HG02840 (cell line): ENCODE data around the gene CCL3.
A peak's percentile ranks its signal among the peaks of the same experiment; 100 is the strongest.
"Not testable (repeated sequence)": the region's sequence is repeated elsewhere in the genome, so short reads cannot be mapped to it uniquely, and the experiment has no call there.

Experiments used
- ATAC-seq: cut with Tn5 transposase; IDR thresholded peaks from one replicate; pipeline ENCODE4 v1.9.1; 2021; ENCODE audit warnings: mild to moderate bottlenecking, moderate library complexity, moderate number of reproducible peaks; ENCODE audit not compliant: unreplicated experiment, low FRiP score

Gene CCL3

DNA sequence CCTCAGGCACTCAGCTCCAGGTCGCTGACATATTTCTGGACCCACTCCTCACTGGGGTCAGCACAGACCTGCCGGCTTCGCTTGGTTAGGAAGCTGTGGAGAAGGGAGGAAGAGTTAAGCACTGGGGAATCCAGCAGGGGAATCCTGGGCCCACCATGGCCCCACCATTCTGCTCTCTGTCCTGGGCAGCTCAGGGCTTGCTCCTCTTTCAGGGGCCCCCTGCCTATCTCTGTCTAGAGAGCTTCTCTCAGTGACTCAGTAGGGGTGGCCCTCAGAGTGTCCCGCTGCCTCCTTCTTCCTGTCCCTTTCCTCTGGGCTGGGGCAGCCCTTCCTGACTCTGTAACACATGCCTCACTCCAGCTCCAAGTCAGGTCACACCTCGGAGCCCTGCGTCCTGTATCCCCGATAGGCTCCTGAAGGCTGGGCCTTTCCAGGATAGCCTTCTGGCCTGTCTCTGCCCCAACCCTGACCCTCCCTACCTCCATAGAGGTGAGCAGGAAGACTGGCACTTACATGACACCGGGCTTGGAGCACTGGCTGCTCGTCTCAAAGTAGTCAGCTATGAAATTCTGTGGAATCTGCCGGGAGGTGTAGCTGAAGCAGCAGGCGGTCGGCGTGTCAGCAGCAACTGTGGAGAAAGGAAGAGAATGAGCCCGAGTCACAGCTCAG is 1.1 kb downstream of the CCL3 start:
- no peak for ATAC-seq

DNA sequence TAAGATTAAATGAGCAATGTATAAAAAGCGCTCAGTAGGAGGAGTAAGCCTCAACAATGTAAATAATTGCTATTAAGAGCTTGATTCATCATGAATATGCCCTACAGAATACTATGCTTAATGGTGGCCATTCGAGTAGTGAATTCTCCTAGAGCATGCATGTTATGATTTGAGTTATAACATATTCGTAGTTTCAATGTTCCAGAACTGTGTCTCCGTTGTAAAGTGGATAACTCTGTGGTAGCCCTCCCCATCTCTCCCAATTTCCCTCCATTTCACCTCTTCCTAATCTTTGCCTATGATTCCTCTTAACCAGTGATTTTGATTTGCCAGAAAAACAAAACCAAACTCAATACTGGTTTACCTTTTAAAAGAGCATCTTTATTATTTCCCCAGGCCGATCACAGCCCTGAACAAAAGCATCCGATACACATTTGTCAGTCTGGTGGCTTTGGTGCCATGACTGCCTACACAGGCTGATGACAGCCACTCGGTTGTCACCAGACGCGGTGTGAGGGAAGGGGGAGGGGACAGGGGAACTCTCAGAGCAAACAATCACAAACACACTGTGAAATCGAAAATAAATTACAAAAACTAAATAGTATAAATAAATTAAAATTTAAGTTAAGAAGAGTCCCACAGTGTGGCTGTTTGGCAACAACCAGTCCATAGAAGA is 1.9 kb downstream of the CCL3 start:
- not testable (repeated sequence) for ATAC-seq

DNA sequence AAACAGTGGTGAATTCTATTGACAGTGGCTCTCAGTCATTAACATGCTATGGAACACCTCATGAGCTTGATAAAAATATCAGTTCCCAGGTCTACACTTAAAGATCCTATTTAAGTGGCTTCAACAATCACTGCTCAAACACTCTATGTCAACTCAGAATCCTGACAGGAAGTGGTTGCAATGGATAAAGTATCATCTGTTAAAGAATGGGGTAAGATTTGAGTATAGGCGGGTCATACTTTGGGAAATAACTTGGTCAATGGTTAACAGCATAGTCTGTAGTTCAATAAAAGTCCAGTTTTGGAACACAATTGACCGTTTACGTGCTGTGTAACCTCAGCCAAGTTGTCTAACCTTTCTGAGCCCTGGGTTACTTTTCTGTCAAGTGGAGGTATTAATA is 2.5 kb downstream of the CCL3 start:
- ATAC-seq = not testable (repeated sequence)

DNA sequence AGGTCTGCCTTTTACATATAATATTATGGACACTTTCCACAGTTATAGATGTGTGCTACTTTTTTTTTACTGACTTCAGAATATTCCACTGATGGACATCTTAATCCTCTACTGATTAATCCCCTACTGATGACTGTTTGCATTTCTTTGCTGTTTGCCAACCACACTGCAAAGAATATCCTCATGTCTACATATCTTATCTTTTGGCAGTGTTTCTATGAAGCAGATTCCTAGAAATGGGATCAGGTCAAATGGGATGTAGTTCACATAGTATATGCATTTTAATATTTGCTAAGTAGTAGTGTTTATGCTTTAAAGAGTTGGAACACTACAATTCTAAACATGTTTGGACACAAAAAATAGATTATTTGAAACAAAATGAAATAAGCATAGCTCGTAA is 3.2 kb downstream of the CCL3 start:
- no peak for ATAC-seq

DNA sequence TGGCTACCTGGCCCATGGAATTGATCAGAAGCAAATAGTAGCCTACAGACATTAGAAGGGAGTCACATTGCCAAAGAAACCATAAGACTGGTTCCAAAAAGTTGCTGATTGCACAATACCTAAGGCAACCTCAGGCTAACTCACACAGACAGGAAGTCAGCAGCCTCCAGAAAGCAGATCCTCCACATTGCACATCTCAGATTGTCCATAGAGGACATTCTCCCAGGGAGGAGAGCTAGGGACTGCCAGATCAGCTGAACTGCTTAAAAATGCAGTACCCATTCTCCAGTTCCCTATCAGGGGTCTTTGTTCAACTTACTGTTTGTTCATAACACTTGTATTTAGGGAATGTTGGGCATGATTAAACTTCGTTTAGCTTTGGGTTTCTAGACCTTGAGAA is 4.2 kb downstream of the CCL3 start:
- no peak for ATAC-seq

DNA sequence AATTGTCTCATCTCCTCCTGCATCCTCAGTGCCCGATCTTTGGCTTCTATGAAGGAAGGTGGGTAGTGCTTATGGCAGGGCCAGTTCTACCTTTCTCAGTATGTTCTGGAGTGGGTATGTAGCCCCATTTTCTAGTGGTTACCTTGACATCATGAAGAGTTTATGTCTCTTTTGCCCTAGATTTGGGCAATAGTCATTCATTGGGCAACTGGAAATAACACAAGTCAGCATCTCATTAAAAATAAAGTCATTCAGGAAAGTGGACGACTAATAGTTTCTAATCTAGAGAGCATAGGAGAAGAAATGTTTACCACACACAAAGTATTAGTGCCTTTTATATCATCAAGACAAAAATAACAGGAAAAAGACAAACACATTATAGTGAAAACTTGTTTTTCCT is 6.3 kb downstream of the CCL3 start:
- not testable (repeated sequence) for ATAC-seq

DNA sequence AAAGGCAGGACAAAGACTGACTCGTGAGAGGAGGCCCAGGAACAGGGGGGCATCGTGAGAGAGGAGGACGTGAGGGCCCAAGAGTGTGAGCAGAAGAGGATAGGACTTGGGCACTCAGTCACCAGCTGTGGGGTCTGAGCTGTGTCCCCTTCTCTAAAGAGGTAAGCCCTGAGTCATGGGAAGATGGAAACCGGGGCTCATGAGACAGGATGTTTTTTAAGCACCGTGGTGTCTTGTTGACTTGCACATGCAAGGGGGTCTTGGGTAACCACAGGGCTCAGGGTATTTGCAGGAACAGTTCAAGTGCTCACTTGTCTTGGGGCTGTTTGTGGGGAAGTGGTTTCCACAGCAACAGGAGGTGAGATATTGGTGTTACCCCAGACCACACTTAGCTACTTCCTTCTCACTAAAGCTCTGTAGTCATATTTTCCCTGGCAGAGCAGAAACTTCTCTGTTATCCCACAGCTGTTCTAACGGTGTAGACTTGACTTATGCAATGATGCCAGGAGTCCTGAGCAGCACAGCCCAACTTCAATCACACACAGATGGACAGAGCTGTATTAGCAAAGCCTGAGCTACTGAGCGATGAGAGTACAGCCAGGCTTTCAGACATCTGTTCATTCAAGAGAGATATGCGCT is 7.3 kb downstream of the CCL3 start:
- peak; percentile 53 for ATAC-seq

DNA sequence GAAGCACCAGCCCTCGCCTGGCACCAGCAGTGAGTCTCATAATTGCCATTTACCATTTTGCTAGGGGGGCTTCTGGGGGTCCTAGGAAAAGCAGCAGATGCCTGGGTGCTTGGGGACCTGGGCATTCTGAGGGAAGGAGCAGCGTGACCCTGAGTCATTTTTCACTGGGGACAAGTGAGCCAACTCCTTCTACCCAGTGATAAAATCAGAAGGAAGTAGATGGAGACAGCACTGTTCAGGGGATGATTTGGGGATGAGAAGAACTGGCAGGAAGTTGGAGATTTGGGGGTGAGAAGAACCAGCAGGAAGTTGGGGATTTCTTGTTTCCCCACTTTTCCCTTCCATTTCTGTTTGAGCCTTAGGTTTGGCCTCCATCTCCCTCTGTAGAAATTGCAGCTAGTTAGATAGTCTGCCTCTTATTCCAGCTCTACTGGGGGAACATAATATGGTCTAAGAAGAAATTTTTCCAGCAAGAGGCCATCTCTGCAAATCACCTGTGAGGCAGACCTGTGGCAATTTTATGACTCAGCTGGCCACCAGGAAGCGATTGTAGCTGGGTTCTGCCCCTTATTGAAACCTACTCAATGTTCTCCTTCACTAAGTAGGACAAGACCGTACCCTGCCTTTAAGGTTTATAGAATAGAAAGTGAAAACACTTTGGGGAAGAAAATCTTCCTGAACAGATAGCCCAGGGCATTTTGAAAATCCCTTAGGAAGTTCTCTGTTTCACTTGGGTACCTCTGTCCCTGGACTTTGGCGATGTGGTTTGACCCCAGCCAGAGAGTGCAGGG is 8.1 kb downstream of the CCL3 start:
- not testable (repeated sequence) for ATAC-seq

DNA sequence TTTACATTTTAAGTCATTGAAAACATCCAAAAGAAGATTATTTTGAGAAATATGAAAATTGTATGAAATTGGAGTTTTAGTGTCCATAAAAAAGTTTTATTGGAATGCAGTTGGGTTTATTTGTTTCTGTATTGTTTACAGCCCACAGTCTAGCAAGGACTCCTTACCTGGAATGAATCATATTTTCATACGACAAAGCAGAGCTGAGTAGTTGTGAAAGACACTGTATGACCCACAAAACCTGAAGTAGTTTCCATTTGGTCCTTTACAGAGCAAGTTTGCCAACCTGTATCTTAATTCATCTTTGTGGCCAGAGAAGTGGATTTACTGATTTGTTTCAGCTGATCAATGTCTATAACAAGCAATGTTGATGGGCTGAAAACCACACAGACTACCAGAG is 15.6 kb downstream of the CCL3 start:
- ATAC-seq = no peak

DNA sequence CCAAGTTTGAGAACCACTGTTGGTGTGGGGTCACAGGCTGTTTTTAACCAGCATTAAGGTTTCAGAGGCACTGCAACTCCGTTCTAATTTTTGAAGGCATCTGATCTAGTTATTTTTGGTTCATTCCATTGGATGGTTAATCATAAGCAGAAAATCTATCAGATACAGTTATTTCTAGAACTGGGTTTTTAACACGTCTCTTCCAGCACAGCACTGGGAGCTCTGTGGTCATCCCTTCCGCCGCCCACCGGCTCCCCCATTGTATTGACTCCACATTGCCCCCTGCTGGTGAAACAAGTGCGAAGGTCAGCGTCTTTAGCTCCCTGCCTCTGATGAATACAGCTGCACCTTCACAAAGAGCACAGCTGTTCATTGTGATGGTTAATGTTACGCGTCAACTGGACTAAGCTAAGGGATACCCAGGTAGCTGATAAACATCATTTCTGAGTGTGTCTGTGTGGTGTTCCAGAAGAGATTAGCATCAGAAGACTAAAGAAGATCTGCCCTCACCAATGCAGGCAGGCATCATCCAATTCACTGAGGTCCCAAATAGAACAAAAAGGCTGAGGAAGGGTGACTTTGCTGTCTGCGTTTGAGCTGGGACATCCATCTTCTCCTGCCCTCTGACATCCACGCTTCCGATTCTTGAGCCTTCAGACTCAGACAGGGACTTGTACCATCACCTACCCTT is 17.4 kb downstream of the CCL3 start:
- ATAC-seq = no peak

DNA sequence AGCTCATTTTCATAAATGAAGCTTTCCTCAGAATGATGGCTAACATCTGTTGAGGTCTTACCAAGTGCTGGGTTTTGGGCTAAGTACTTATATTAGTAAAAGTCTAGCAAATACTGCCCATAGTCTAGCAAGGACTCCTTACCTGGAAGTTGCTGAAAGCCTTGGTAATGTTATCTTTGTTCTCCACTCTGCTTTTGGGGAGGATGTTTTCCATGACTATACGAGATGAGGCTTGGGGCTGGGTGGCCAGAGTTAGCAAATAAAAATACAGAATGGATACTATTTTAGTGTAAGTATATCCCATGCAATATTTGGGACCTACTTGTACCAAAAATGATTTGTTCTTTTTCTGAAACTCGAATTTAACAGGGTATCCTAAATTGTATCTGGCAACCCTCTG is 18.2 kb downstream of the CCL3 start:
- no peak for ATAC-seq

DNA sequence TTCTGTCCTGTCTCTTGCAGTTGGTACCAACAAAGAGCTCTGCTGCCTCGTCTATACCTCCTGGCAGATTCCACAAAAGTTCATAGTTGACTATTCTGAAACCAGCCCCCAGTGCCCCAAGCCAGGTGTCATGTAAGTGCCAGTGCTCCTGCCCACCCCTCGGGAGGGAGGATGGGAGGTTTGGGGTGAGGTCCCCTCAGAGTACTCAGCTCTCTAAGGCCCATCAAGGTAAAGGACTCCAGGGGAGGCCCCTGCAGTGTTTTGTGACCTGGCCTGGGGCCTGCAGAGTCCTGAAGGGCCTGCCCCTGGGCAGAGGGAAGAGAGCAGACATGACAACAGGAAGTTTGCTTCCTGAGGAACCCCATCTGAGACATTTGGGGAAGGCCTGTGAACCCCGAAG is 19.5 kb downstream of the CCL3 start:
- no peak for ATAC-seq

DNA sequence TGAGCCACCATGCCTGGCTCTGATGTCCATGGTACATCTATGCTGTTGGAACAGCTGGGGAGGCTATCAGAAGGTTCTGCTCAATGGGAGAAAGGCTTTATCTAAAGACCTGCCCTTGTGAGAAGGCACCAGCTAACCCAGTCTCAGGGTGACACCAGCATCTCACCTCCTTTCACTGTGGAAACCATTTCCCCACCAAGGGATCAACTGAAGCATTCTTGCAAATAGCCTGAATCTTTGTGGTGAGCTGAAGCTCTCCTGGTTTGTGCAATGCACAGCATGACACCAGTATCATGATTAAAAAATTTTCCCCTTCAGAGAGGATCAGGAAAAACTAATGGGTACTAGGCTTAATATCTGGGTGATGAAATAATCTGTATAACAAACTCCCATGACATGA is 20.8 kb downstream of the CCL3 start:
- ATAC-seq = no peak

DNA sequence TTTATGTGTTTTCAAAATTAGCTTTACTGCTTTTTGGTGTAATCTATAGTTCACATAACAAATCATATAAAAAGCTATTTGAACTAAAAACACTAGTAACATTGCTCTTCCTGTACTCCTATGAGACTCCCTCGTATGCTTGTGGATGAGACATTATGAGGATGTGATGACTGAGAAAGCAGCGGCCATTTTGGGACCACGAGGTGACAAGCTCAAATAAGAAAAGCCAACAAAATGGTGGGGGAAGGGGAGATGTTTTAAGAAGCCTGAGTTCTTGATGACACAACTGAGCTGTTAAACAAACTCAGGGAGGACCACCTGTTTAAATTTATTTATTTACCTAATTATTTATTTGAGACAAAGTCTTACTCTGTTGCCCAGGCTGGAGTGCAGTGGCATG is 21.4 kb downstream of the CCL3 start:
- no peak for ATAC-seq

DNA sequence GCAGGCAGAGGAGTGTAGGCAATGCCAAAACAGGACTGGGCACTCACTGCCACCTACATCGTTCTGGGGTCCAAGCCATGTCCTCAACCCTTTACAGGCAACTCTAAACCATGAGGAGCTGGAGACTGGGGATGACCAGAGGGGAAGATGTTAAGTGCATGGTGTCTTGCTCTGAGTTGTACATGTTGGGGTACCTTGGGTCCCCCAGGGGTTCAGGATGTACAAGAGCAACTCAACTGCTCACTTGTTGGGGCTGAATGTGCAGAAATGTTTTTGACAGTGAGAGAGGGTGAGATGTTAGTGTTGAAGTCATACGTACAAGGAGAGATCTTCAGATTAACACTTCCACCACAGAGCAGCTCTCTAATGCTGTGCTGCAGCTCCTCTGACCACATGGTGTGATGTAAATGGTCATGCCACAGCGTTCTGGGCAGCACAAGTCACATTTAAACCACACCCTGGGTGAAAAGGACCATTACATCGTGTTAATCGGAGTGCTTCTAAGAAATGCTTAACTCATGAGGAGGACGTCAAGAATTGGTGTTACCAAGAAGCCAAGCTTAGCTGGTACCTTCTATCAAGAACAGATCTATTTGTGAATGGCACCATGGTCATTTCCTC is 23.5 kb downstream of the CCL3 start:
- ATAC-seq = no peak

DNA sequence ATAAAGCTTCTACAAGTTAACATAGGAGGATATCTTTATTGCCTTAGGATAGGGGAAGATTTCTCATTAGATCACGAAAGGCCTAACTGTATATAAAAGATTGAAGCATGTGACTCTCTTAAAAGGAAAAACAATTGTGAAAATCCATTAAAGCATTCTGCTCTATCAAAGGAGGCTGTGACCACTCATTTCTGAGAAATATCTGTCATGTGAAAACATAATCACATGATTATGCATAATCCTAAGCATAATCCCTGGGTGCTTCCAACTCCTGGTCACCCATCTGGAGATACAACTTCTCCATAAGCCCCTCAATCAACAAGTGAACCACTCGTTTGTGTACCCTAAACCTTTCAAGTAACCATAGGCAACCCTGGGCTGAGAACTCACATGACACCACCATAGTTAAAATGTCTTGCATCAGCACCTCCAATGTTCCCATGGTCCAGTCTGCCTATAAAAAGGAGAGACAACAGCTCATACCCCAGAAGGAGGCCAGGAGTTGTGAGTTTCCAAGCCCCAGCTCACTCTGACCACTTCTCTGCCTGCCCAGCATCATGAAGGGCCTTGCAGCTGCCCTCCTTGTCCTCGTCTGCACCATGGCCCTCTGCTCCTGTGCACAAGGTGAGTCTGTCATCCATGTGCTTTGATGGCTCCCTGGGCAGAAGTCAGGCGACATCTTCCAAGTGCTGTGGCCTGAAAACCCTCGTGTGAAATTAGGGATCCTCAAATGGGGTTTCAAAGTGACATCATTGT is 26.0 kb downstream of the CCL3 start, which contains the start of gene CCL18:
Gene CCL18, plus strand, starts transcription at position 487 of the 756 bp plus-strand sequence. Its CDS starts 71 bp downstream, at position 558.
- ATAC-seq = no peak

DNA sequence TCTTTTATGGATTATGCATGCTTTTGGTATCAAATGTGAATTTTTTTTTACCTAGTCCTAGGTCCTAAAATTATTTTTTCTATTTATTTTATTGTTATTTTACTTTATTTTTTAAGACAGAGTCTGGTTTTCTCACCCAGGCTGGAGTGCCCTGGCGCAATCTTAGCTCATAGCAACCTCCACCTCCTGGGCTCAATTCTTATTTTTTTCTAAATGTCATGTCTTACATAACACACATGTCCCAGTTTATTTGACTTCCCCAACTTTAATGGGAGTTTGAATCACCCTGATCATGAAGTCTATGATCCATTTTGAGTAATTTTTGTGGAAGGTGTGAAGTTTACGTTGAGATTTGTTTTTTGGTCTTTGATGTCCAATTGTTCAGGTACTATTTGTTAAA is 29.1 kb downstream of the CCL3 start:
- no peak for ATAC-seq

DNA sequence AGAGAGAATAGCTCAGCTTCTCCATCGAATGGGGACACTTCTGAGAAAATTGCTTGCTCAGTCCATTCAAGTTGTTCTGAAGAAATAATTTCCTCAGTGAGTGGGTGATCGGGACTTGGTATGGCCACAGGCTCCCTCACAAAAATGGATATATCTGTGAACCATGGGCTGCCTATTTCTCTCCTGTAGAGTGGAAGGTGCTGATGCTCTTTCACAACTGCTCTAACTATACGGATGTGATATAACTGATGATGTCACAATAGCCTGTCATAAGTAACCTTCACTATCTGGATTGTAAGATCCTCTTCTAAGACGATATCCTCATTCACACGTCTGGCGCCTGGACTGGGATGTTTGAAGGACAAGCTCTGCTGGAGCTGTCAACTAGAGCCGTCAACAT is 30.5 kb downstream of the CCL3 start:
- no peak for ATAC-seq

DNA sequence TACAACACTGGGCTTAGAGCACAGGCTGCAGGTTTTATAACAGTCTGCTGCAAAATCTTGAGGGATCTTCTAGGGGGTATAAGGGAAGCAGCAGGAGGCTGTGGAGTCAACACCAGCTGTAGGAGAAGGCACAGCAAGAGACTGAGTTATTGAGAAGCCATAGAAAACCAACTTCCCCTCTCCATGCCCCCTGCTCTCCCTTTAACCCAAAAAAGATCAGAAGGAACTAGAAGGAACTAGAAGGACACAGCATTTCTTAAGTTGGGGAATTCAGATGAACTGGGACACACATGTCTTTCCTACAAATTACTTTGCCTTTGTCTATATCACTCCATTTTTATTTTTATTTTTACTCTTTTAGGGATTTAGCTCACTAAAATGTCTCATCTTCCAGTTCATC is 32.0 kb downstream of the CCL3 start:
- ATAC-seq = no peak
